ENCODE measurements around the gene IRF7. TPM values are rescaled to one million over a fixed set of nuclear protein-coding genes. Genes with fewer than 3 reads are reported as not detected.

IRF7 gene
- total RNA-seq, 4 donors from 2014 or later: 11.3 to 39.6 (median 14.2) TPM

GRCh38 chr11:578276-579035 is 37.3 kb downstream of the IRF7 start:
- no peak for DNase-seq (ENCODE audit: extremely low spot score)
- TF ChIP-seq POLR2A (IDR thresholded peaks at IDR 0.05; ENCODE audit: low read depth) (no peak), POLR2AphosphoS5 (IDR thresholded peaks at IDR 0.05) (no peak), EP300 (IDR thresholded peaks at IDR 0.05) (no peak), CTCF (IDR thresholded peaks at IDR 0.05) (no peak)
- no peaks in the 10 kb centered on the region for H3K9me3 ChIP-seq
- H3K27me3 ChIP-seq: no peaks in the 10 kb centered on the region
- WGBS: 76% methylated on average over 19 of the region's 21 CpGs
- peaks cover 54 to 68% (median 59%) of the 10 kb centered on the region in 4 donors for H3K4me1 ChIP-seq
- peaks cover 19 to 24% (median 19%) of the 10 kb centered on the region in 4 donors for H3K36me3 ChIP-seq
- H3K27ac ChIP-seq (replicated peaks in 1 of 4): no peak overlapping the region
- intact Hi-C loops (cut with DNase I): no loop called here
- H3K4me3 ChIP-seq: peak overlapping the region; percentile 64 to 94 (median 76)

GRCh38 chr11:577611-577894 is 38.2 kb downstream of the IRF7 start:
- intact Hi-C loops (cut with DNase I): no loop called here
- Histone ChIP-seq H3K36me3 (peaks cover 10 to 15% (median 10%) of the 10 kb centered on the region in 4 donors), H3K27ac (replicated peaks in 1 of 4) (peak overlapping the region in 3 of 4 donors; percentile 94), H3K27me3 (no peaks in the 10 kb centered on the region), H3K4me3 (peak overlapping the region; percentile 64 to 94 (median 76)), H3K4me1 (peaks cover 54 to 68% (median 59%) of the 10 kb centered on the region in 4 donors), H3K9me3 (no peaks in the 10 kb centered on the region)
- no peak for TF ChIP-seq EP300 (IDR thresholded peaks at IDR 0.05)
- no peak for TF ChIP-seq POLR2A (IDR thresholded peaks at IDR 0.05; ENCODE audit: low read depth)
- TF ChIP-seq POLR2AphosphoS5 (IDR thresholded peaks at IDR 0.05): no peak
- no peak for DNase-seq (ENCODE audit: extremely low spot score)
- WGBS: 59% methylated on average over 6 of the region's 6 CpGs

- Histone ChIP-seq H3K9me3 (no peaks in the 10 kb centered on the region), H3K27ac (replicated peaks in 1 of 4) (peak overlapping the region; percentile 91 to 94 (median 94)), H3K4me3 (peak overlapping the region; percentile 64 to 94 (median 76)), H3K36me3 (peaks cover 4 to 9% (median 5%) of the 10 kb centered on the region in 4 donors), H3K27me3 (no peaks in the 10 kb centered on the region), H3K4me1 (peaks cover 54 to 68% (median 59%) of the 10 kb centered on the region in 4 donors)
- no peak for DNase-seq (ENCODE audit: extremely low spot score)
- 7% methylated on average over 29 of the region's 48 CpGs for WGBS
- intact Hi-C loops (cut with DNase I): no loop called here
- TF ChIP-seq POLR2AphosphoS5 (IDR thresholded peaks at IDR 0.05): no peak
- no peak for TF ChIP-seq POLR2A (IDR thresholded peaks at IDR 0.05; ENCODE audit: low read depth)
- no peak for TF ChIP-seq EP300 (IDR thresholded peaks at IDR 0.05)
- TF ChIP-seq CTCF (IDR thresholded peaks at IDR 0.05): no peak
These were observed 38.7 kb downstream of the IRF7 start for GRCh38 chr11:576811-577610.

GRCh38 chr11:575996-576768 is 39.6 kb downstream of the IRF7 start, which contains the start of gene PHRF1:
Gene PHRF1 (plus strand): TSS chr11:576470. CDS start chr11:581513, 5,043 bp downstream.
- intact Hi-C loops (cut with DNase I): no loop called here
- peak; percentile 98 for DNase-seq (ENCODE audit: extremely low spot score)
- WGBS: 1% methylated on average over 32 of the region's 99 CpGs
- Histone ChIP-seq H3K4me3 (peak within 1 kb of the TSS; percentile 64 to 94 (median 76)), H3K36me3 (peaks cover 0 to 1% (median 0%) of the 10 kb centered on the region in 4 donors), H3K9me3 (no peaks in the 10 kb centered on the region), H3K27ac (replicated peaks in 1 of 4) (peak within 1 kb of the TSS; percentile 91 to 94 (median 94)), H3K27me3 (no peaks in the 10 kb centered on the region), H3K4me1 (peaks cover 49 to 62% (median 55%) of the 10 kb centered on the region in 4 donors)
- TF ChIP-seq POLR2AphosphoS5 (IDR thresholded peaks at IDR 0.05): peak; percentile 84 to 89
- TF ChIP-seq CTCF (IDR thresholded peaks at IDR 0.05): no peak
- TF ChIP-seq EP300 (IDR thresholded peaks at IDR 0.05): peak; percentile 49
- peak; percentile 71 for TF ChIP-seq POLR2A (IDR thresholded peaks at IDR 0.05; ENCODE audit: low read depth)

Data from esophagus muscularis mucosa (tissue), 4 donors.